ENCODE results near the gene CEP78.

The CEP78 gene

DNA sequence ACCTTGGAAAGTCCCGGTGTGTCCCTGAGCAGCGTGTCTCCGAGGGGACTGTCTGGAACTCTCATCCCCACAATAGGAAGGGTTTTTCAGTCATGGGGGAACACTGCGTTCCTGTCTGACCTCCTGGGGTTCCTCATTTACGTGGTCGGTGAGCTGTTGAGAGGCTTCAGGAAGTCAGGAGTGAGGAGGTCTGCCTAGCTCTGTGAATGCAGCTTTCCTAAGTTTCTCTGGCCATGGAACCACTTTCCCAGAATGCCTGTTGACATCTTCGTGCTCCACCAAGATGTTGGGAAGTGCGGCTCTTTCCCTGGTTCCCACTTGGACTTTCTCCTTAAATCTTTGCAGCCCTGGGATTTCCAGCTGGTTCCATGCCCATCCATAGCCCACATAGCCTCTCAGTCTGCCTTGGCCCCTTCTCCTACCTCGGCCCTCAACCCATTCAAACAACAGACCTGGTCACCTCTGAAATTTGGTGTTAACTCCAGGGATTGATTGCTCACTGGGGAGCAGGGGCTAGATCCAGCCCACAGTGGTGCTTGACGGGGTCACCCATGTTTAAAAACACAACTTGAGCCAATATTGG is 88.3 kb downstream of the CEP78 start:
- no peak for DNase-seq (ENCODE audit: low read depth)
- H3K4me3 ChIP-seq (ENCODE audit: low read depth, low read length), result no peak overlapping the region
- TF ChIP-seq, protein P1, sequence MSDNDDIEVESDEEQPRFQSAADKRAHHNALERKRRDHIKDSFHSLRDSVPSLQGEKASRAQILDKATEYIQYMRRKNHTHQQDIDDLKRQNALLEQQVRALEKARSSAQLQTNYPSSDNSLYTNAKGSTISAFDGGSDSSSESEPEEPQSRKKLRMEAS (IDR thresholded peaks at IDR 0.05; ENCODE audit: low read depth, low read length), result no peak
- TF ChIP-seq, protein P2, sequence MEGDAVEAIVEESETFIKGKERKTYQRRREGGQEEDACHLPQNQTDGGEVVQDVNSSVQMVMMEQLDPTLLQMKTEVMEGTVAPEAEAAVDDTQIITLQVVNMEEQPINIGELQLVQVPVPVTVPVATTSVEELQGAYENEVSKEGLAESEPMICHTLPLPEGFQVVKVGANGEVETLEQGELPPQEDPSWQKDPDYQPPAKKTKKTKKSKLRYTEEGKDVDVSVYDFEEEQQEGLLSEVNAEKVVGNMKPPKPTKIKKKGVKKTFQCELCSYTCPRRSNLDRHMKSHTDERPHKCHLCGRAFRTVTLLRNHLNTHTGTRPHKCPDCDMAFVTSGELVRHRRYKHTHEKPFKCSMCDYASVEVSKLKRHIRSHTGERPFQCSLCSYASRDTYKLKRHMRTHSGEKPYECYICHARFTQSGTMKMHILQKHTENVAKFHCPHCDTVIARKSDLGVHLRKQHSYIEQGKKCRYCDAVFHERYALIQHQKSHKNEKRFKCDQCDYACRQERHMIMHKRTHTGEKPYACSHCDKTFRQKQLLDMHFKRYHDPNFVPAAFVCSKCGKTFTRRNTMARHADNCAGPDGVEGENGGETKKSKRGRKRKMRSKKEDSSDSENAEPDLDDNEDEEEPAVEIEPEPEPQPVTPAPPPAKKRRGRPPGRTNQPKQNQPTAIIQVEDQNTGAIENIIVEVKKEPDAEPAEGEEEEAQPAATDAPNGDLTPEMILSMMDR (IDR thresholded peaks at IDR 0.05; ENCODE audit: low read depth, low read length), result no peak
- TF ChIP-seq MYC (IDR thresholded peaks at IDR 0.05; ENCODE audit: low read depth, low read length) (no peak), POLR2A (IDR thresholded peaks at IDR 0.05; ENCODE audit: extremely low read depth, insufficient read length) (no peak)

DNA sequence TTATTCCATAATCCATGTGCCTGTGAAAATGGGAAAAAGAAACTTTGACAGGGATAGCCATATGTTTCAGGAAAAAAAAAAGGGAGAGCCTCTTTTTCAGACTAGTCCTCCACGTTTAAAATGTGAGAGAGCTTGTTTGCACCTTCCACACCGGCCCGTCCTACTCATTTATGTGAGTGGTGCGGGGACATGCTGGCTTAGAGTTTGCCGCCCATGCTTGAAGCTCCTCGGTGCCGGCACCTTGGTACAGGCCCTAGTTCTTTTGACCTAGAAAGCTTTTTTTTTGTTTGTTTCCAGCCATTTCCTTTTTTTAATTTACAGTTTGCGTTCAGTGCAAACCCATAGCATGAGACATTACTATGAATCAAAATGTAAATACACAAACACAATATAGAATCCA is 88.8 kb downstream of the CEP78 start:
- H3K4me3 ChIP-seq (ENCODE audit: low read depth, low read length), result no peak overlapping the region
- DNase-seq (ENCODE audit: low read depth), result no peak
- TF ChIP-seq, protein P2 (IDR thresholded peaks at IDR 0.05; ENCODE audit: low read depth, low read length), result no peak
- TF ChIP-seq, protein P1 (IDR thresholded peaks at IDR 0.05; ENCODE audit: low read depth, low read length), result no peak
- no peak for TF ChIP-seq POLR2A (IDR thresholded peaks at IDR 0.05; ENCODE audit: extremely low read depth, insufficient read length)
- no peak for TF ChIP-seq MYC (IDR thresholded peaks at IDR 0.05; ENCODE audit: low read depth, low read length)

DNA sequence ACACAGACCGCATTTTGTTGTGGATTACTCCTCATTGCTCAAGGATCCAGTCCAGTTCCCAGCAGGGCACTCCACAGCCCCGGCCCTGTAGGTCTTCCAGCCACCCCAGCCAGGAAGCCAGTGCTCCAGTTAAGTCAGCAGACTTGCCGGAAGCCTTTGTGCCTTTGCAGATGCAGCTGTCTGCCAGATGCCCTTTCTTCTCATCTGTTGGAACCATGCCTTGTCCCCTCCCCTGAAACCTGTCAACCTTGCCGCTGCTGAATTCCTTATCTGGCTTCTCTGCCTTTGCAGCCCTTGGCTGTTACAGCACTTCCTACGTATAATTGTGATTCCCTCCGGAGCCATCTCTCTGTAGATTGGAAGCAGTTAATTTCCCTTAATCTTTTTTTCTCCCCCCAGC is 89.5 kb downstream of the CEP78 start:
- TF ChIP-seq, protein P2 (IDR thresholded peaks at IDR 0.05; ENCODE audit: low read depth, low read length), result no peak
- TF ChIP-seq MYC (IDR thresholded peaks at IDR 0.05; ENCODE audit: low read depth, low read length), result no peak
- no peak for TF ChIP-seq POLR2A (IDR thresholded peaks at IDR 0.05; ENCODE audit: extremely low read depth, insufficient read length)
- TF ChIP-seq, protein P1 (IDR thresholded peaks at IDR 0.05; ENCODE audit: low read depth, low read length), result no peak
- DNase-seq (ENCODE audit: low read depth), result no peak
- H3K4me3 ChIP-seq (ENCODE audit: low read depth, low read length), result no peak overlapping the region

DNA sequence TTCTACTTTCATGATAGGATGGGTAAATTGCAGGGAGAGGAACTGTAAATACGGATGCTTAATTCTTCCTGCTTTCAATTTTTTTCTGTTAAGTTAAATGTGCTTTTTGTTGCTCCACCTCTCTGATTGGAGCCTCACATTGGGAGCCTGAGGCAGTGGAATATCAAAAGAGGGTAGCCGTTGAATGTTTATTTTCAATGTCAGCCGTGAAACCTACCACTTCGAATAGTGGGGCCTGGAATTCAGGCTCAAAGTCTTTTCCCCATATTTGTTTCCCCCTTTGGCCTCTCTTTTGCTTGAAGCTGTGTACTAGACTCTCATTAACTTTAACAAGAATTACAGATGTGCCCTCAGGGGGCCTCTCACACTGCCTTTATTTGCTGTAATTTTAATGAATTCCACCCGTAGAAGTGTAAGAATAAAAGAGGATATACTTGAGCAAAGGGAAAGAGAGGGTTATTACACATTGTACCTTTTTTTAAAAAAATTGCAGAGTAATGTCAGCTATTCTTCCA is 90.0 kb downstream of the CEP78 start:
- no peak for DNase-seq (ENCODE audit: low read depth)
- no peak overlapping the region for H3K4me3 ChIP-seq (ENCODE audit: low read depth, low read length)
- TF ChIP-seq, protein P1 (IDR thresholded peaks at IDR 0.05; ENCODE audit: low read depth, low read length), result no peak
- TF ChIP-seq POLR2A (IDR thresholded peaks at IDR 0.05; ENCODE audit: extremely low read depth, insufficient read length) (no peak), MYC (IDR thresholded peaks at IDR 0.05; ENCODE audit: low read depth, low read length) (no peak)
- TF ChIP-seq, protein P2 (IDR thresholded peaks at IDR 0.05; ENCODE audit: low read depth, low read length), result no peak

DNA sequence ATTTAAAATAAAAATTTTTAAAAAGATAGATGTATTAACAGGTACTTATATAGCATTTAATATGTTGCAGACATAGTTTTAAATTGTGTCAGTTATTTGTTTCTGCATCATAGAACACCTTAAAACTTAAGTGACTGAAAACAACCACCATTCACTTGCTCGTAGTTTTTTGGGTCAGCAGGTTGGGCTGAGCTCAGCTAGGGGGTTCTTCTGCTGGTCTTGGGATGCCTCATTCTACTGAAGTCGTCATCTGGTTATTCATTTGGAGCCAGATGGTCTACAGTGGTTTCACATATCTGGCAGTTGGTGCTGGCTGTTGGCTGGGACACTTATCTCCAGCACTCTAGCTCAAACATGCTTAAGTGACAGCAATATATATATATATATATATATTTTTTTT is 90.7 kb downstream of the CEP78 start:
- TF ChIP-seq, protein P2 (IDR thresholded peaks at IDR 0.05; ENCODE audit: low read depth, low read length), result no peak
- TF ChIP-seq POLR2A (IDR thresholded peaks at IDR 0.05; ENCODE audit: extremely low read depth, insufficient read length), result no peak
- TF ChIP-seq, protein P1 (IDR thresholded peaks at IDR 0.05; ENCODE audit: low read depth, low read length), result no peak
- no peak for TF ChIP-seq MYC (IDR thresholded peaks at IDR 0.05; ENCODE audit: low read depth, low read length)
- H3K4me3 ChIP-seq (ENCODE audit: low read depth, low read length), result no peak overlapping the region

More for the DNA sequence above, 90.7 kb downstream of the CEP78 start:
- no peak for DNase-seq (ENCODE audit: low read depth)
